NCI-H1105 (cell line): ENCODE measurements around the gene PARD6A.
A peak's percentile ranks its signal among the peaks of the same experiment; 100 is the strongest.

Experiments
- DNase-seq: peaks from one replicate; lab custom pipeline; 2025; lab: John Stamatoyannopoulos, UW

The PARD6A gene

GRCh38 chr16:67653789-67654402, 6.9 kb upstream of the PARD6A start:
- no peak for DNase-seq

GRCh38 chr16:67654403-67654911, 6.3 kb upstream of the PARD6A start:
- DNase-seq, result no peak

GRCh38 chr16:67655363-67655762, 5.4 kb upstream of the PARD6A start:
- no peak for DNase-seq

- DNase-seq, result no peak
Measured at GRCh38 chr16:67656344-67657016, 4.3 kb upstream of the PARD6A start.

GRCh38 chr16:67657017-67657608, 3.6 kb upstream of the PARD6A start:
- DNase-seq, result no peak

- DNase-seq, result no peak
Measured at GRCh38 chr16:67657751-67658518, 2.8 kb upstream of the PARD6A start.

- DNase-seq, result no peak
Measured at GRCh38 chr16:67658849-67659674, 1.7 kb upstream of the PARD6A start.

GRCh38 chr16:67659675-67660563, 841 bp upstream of the PARD6A start, which contains the start of gene ACD:
TSS of gene ACD (minus strand) at chr16:67660260. CDS start at chr16:67660220, 40 bp downstream.
- peak; percentile 77 for DNase-seq

GRCh38 chr16:67661101-67661761, 471 bp downstream of the PARD6A start:
- no peak for DNase-seq

GRCh38 chr16:67661886-67662652, 1.3 kb downstream of the PARD6A start:
- DNase-seq, result no peak

GRCh38 chr16:67662653-67663010, 1.9 kb downstream of the PARD6A start:
- DNase-seq, result no peak

- no peak for DNase-seq
Measured at GRCh38 chr16:67663151-67663876, 2.6 kb downstream of the PARD6A start.

- DNase-seq, result no peak
Measured at GRCh38 chr16:67663877-67664222, 3.1 kb downstream of the PARD6A start.

GRCh38 chr16:67664258-67664657, 3.5 kb downstream of the PARD6A start:
- no peak for DNase-seq

GRCh38 chr16:67664871-67665270, 4.1 kb downstream of the PARD6A start:
- no peak for DNase-seq

GRCh38 chr16:67665598-67665997, 4.8 kb downstream of the PARD6A start:
- DNase-seq, result no peak

GRCh38 chr16:67666032-67666551, 5.3 kb downstream of the PARD6A start:
- no peak for DNase-seq
